Lower leg skin (tissue), 3 donors: ENCODE data around the gene NFIX.

Source experiments
- CTCF ChIP-seq, 3 donors: fragments of 450-650 bp; IDR thresholded peaks; one replicate each; pipeline ENCODE4 v1.5.1; 2016; ENCODE audit warnings: antibody characterized with exemption in 3 of 3, mild to moderate bottlenecking in 3 of 3, moderate library complexity in 2 of 3
- POLR2A ChIP-seq, 2 donors: fragments of 450-650 bp; IDR thresholded peaks; one replicate each; pipeline ENCODE4 v1.6.1; 2016 to 2017; ENCODE audit warnings: antibody characterized with exemption in 2 of 2, mild to moderate bottlenecking in 1 of 2, moderate library complexity in 1 of 2

- TF ChIP-seq CTCF (IDR thresholded peaks at IDR 0.05): no peak
- TF ChIP-seq POLR2A (IDR thresholded peaks at IDR 0.05): no peak
Measured at GRCh38 chr19:13135068-13136062, 140.1 kb downstream of the NFIX start.
